HepG2 (cell line): ENCODE data around the gene GBP2. TPM values are rescaled to one million over a fixed set of nuclear protein-coding genes. Genes with fewer than 3 reads are reported as not detected.

Experiments used
- ATAC-seq: fragments of 200-7000 bp; cut with Tn5 transposase; 3 replicates; pipeline ENCODE4 v1.9.1; 2020; ENCODE audit warnings: mild to moderate bottlenecking, moderate library complexity
- BruUV-seq: library from RNA; stranded (reverse); fragments of 400-500 nt; replicated peaks from 2 replicates; lab custom pipeline; 2021; lab: Mats Ljungman, UMichigan
- CTCF ChIA-PET: fragments of 300-600 bp; formaldehyde crosslinking; extraction: SDS; loops from one replicate; lab custom pipeline; 2021; ENCODE audit warnings: low total read pairs, inconsistent platforms, low intra/inter-chr PET ratio; lab: Yijun Ruan, JAX
- POLR2A ChIA-PET: fragments of 350-600 bp; sonication (Branson Sonifier 250); formaldehyde crosslinking; loops from one replicate; lab custom pipeline; 2020; ENCODE audit warnings: antibody characterized with exemption, inconsistent platforms; lab: Yijun Ruan, JAX
- DNase-seq: peaks from one replicate; pipeline ENCODE4 v3.0.0-alpha.2; 2015; ENCODE audit warnings: low spot score
- FAIRE-seq: peaks from 3 replicates; lab custom pipeline; 2011; peaks lifted over from hg19 to GRCh38; lab: Jason Lieb, UNC
- H2AFZ ChIP-seq: one replicate; pipeline ENCODE4 v1.6.1; 2011; ENCODE audit warnings: low read length, inconsistent platforms
- H3K27ac ChIP-seq: fragments of 300-600 bp; 3 replicates; pipeline ENCODE4 v1.8.0; 2011; ENCODE audit warnings: mixed run types, mild to moderate bottlenecking, mixed read lengths, low read length, inconsistent platforms; ENCODE audit not compliant: insufficient read depth; ENCODE audit errors: extremely low read length
- H3K27me3 ChIP-seq, 2 experiments: fragments of 200-600 bp in 1 of 2; 2 replicates in 1 of 2; 3 replicates in 1 of 2; pipeline versions ENCODE4 v1.6.0 to v1.8.0; 2011; ENCODE audit warnings: low read length in 2 of 2, mild to moderate bottlenecking in 2 of 2, moderate library complexity in 2 of 2, inconsistent platforms in 1 of 2; ENCODE audit not compliant: insufficient read depth in 2 of 2, control insufficient read depth in 1 of 2
- H3K36me3 ChIP-seq, 2 experiments: fragments of 200-600 bp in 1 of 2; replicated peaks in 1 of 2; 2 replicates in 1 of 2; 3 replicates in 1 of 2; pipeline versions ENCODE4 v1.5.1 to v1.8.0; 2011; ENCODE audit warnings: low read length in 2 of 2, inconsistent platforms in 1 of 2; ENCODE audit not compliant: insufficient read depth in 2 of 2, control insufficient read depth in 1 of 2
- H3K4me1 ChIP-seq: 2 replicates; pipeline ENCODE4 v1.5.1; 2012; ENCODE audit warnings: low read length, inconsistent platforms; ENCODE audit not compliant: insufficient read depth
- H3K4me2 ChIP-seq: 2 replicates; pipeline ENCODE4 v1.6.0; 2011; ENCODE audit warnings: low read depth, low read length, inconsistent platforms
- H3K4me3 ChIP-seq, 3 experiments: fragments of 200-600 bp in 1 of 3; sonication (generic), shearing (Covaris generic) in 1 of 3; replicated peaks in 1 of 3; 2 replicates each; pipeline ENCODE4 v1.5.1; 2011 to 2016; ENCODE audit warnings: low read length in 3 of 3, inconsistent platforms in 2 of 3, low read depth in 2 of 3, mild to moderate bottlenecking in 2 of 3, control low read depth in 1 of 3, mixed read lengths in 1 of 3; ENCODE audit not compliant: insufficient read depth in 1 of 3
- H3K79me2 ChIP-seq: one replicate; pipeline ENCODE4 v1.6.1; 2011; ENCODE audit warnings: low read length, inconsistent platforms; ENCODE audit not compliant: insufficient read depth
- H3K9ac ChIP-seq: 2 replicates; pipeline ENCODE4 v1.6.0; 2011; ENCODE audit warnings: mild to moderate bottlenecking, low read depth, low read length, inconsistent platforms; ENCODE audit not compliant: insufficient read depth
- H3K9me3 ChIP-seq: 2 replicates; pipeline ENCODE4 v1.5.1; 2012; ENCODE audit warnings: mild to moderate bottlenecking, low read length
- H4K20me1 ChIP-seq: 2 replicates; pipeline ENCODE4 v1.6.0; 2011; ENCODE audit warnings: inconsistent platforms, mild to moderate bottlenecking, low read length, moderate library complexity; ENCODE audit not compliant: insufficient read depth
- ATF1 ChIP-seq: IDR thresholded peaks from 2 replicates; pipeline ENCODE4 v1.6.1; 2016; ENCODE audit warnings: mild to moderate bottlenecking, control low read depth
- FLYWCH1 ChIP-seq: sonication (generic); formaldehyde crosslinking; IDR thresholded peaks from 2 replicates; pipeline ENCODE4 v1.8.1; 2023; ENCODE audit warnings: mild to moderate bottlenecking, missing genetic modification reagents
- GATAD1 ChIP-seq: IDR thresholded peaks from 2 replicates; pipeline ENCODE4 v1.6.1; 2016; ENCODE audit warnings: missing genetic modification reagents, missing compliant biosample characterization
- GATAD2A ChIP-seq: IDR thresholded peaks from 2 replicates; pipeline ENCODE4 v1.6.1; 2016
- HMGA1 ChIP-seq: sonication (generic); formaldehyde crosslinking; conservative IDR thresholded peaks from 2 replicates; pipeline ENCODE4 v1.4.0; 2020; ENCODE audit warnings: missing genetic modification reagents
- LCORL ChIP-seq, 2 experiments: fragments of 450-650 bp in 1 of 2; sonication (generic) in 1 of 2; formaldehyde crosslinking in 1 of 2; IDR thresholded peaks; 2 replicates each; pipeline versions ENCODE4 v1.5.0 to v1.6.1; 2017 to 2020; ENCODE audit warnings: antibody characterized with exemption in 1 of 2, missing genetic modification reagents in 1 of 2
- RFXANK ChIP-seq: IDR thresholded peaks from 2 replicates; pipeline ENCODE4 v1.6.1; 2016
- SMARCE1 ChIP-seq: fragments of 450-650 bp; IDR thresholded peaks from 2 replicates; pipeline ENCODE4 v1.6.1; 2017; ENCODE audit warnings: borderline replicate concordance
- ZBTB40 ChIP-seq, 2 experiments: fragments of 450-650 bp in 1 of 2; sonication (generic) in 1 of 2; formaldehyde crosslinking in 1 of 2; IDR thresholded peaks; 2 replicates each; pipeline versions ENCODE4 v1.6.1 to v1.8.0; 2016 to 2022; ENCODE audit warnings: antibody characterized with exemption in 1 of 2, mild to moderate bottlenecking in 1 of 2, missing genetic modification reagents in 1 of 2
- ZNF138 ChIP-seq: sonication (generic); formaldehyde crosslinking; IDR thresholded peaks from 2 replicates; pipeline ENCODE4 v1.5.0; 2020; ENCODE audit warnings: mild to moderate bottlenecking, low read depth, missing genetic modification reagents
- ZNF512 ChIP-seq: sonication (generic); formaldehyde crosslinking; IDR thresholded peaks from 2 replicates; pipeline ENCODE4 v1.4.0; 2020; ENCODE audit warnings: mild to moderate bottlenecking, missing genetic modification reagents
- ZSCAN30 ChIP-seq: sonication (generic); formaldehyde crosslinking; IDR thresholded peaks from 2 replicates; pipeline ENCODE4 v1.5.0; 2020; ENCODE audit warnings: mild to moderate bottlenecking, missing genetic modification reagents
- WGBS: methylation state at CpG from one replicate; pipeline ENCODE4 v1.1.6; 2017; ENCODE audit warnings: low lambda C conversion rate; 5-methylcytosine and 5-hydroxymethylcytosine counted together
- in situ Hi-C: cut with HindIII; loops from 2 replicates; pipeline ENCODE4 v1.10.0; 2017; ENCODE audit warnings: low pct_unique_long_range_greater_than_20kb; ENCODE audit not compliant: extremely low pct_ligation_motif_present
- intact Hi-C: fragments of 100-400 bp; cut with micrococcal nuclease; formaldehyde crosslinking; loops from one replicate; pipeline ENCODE4 v1.10.0; 2022; ENCODE audit not compliant: unreplicated experiment
- polyA plus RNA-seq, 8 experiments: library from polyadenylated mRNA; depleted of rRNA in 3 of 8; stranded (reverse) in 7 of 8; unstranded in 1 of 8; fragments of >200 nt; fragmentation: Illumina TruSeq in 4 of 8; extraction: Trizol in 4 of 8; gene quantifications; 2 replicates each; pipeline versions ENCODE4 v1.2.1 to v1.2.3, GENCODE V29; 2011 to 2016; ENCODE audit warnings: low read depth in 4 of 8, missing spikeins in 1 of 8, mixed read lengths in 1 of 8; ENCODE audit not compliant: insufficient read depth in 1 of 8
- total RNA-seq, 5 experiments: library from RNA; depleted of rRNA; stranded (reverse); fragments of >200 nt; fragmentation: Illumina TruSeq; extraction: Trizol; gene quantifications; 2 replicates each; pipeline ENCODE4 v1.2.3, GENCODE V29; 2016; ENCODE audit warnings: low read depth in 1 of 5
- TF ChIP-seq, protein P1 (sequence below): sonication (generic); formaldehyde crosslinking; IDR thresholded peaks from 2 replicates; pipeline ENCODE4 v1.5.0; 2020; ENCODE audit warnings: missing genetic modification reagents, mild to moderate bottlenecking, borderline replicate concordance
- TF ChIP-seq, protein P2 (sequence below): IDR thresholded peaks from 2 replicates; pipeline ENCODE4 v1.6.1; 2016; ENCODE audit warnings: mild to moderate bottlenecking, missing biosample characterization, missing genetic modification reagents

The GBP2 gene
- total and polyA plus RNA-seq, 2 of the 13 experiments (the other 11 are each of a cell fraction or from before 2014, with no cell fraction given): 5.1 to 6.2 TPM

GRCh38 chr1:89172468-89173143 lies 46.7 kb upstream of the GBP2 start:
- WGBS: 20% methylated on average over 4 of the region's 4 CpGs
- ATAC-seq: no peak
- no peak for DNase-seq
- TF ChIP-seq ZBTB40 (IDR thresholded peaks at IDR 0.05) (no peak), ZBTB40 (CRISPR knock-in tag; IDR thresholded peaks at IDR 0.05) (no peak), SMARCE1 (no peak), ATF1 (no peak), RFXANK (no peak), FLYWCH1 (CRISPR knock-in tag) (no peak), GATAD2A (no peak), ZNF138 (no peak), GATAD1 (CRISPR knock-in tag) (no peak), ZNF512 (CRISPR knock-in tag) (no peak), ZSCAN30 (CRISPR knock-in tag) (no peak), HMGA1 (CRISPR knock-in tag) (no peak), LCORL (IDR thresholded peaks at IDR 0.05) (no peak), LCORL (CRISPR knock-in tag; IDR thresholded peaks at IDR 0.05) (no peak)
- TF ChIP-seq, protein P1, sequence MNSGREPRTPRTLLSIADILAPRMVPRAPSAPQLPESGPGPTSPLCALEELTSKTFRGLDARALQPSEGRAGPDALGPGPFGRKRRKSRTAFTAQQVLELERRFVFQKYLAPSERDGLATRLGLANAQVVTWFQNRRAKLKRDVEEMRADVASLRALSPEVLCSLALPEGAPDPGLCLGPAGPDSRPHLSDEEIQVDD (CRISPR knock-in tag): no peak
- TF ChIP-seq, protein P2, sequence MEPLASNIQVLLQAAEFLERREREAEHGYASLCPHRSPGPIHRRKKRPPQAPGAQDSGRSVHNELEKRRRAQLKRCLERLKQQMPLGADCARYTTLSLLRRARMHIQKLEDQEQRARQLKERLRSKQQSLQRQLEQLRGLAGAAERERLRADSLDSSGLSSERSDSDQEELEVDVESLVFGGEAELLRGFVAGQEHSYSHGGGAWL (CRISPR knock-in tag): no peak

More at GRCh38 chr1:89172468-89173143, 46.7 kb upstream of the GBP2 start:
- Histone ChIP-seq H3K9ac (no peak overlapping the region), H3K79me2 (no peaks in the 10 kb centered on the region), H3K9me3 (no peaks in the 10 kb centered on the region), H3K27ac (no peak overlapping the region), H4K20me1 (no peaks in the 10 kb centered on the region), H3K27me3 (no peaks in the 10 kb centered on the region; a peak in 1 of 5 replicates), H3K4me2 (no peak overlapping the region), H3K36me3 (no peaks in the 10 kb centered on the region), H2AFZ (no peak overlapping the region), H3K4me3 (no peak overlapping the region), H3K4me1 (no peaks in the 10 kb centered on the region)
- POLR2A ChIA-PET: no interaction called here
- CTCF ChIA-PET: no interaction called here
- BruUV-seq: no TSS peak
- no peak for FAIRE-seq
- intact Hi-C loops: no loop called here
- in situ Hi-C loops: no loop called here
